Measurements from ENCODE around the gene SAT1. TPM values are rescaled to one million over a fixed set of nuclear protein-coding genes. Genes with fewer than 3 reads are reported as not detected.

The SAT1 gene
- 136 and 192 TPM in 2 replicates for total RNA-seq

DNA sequence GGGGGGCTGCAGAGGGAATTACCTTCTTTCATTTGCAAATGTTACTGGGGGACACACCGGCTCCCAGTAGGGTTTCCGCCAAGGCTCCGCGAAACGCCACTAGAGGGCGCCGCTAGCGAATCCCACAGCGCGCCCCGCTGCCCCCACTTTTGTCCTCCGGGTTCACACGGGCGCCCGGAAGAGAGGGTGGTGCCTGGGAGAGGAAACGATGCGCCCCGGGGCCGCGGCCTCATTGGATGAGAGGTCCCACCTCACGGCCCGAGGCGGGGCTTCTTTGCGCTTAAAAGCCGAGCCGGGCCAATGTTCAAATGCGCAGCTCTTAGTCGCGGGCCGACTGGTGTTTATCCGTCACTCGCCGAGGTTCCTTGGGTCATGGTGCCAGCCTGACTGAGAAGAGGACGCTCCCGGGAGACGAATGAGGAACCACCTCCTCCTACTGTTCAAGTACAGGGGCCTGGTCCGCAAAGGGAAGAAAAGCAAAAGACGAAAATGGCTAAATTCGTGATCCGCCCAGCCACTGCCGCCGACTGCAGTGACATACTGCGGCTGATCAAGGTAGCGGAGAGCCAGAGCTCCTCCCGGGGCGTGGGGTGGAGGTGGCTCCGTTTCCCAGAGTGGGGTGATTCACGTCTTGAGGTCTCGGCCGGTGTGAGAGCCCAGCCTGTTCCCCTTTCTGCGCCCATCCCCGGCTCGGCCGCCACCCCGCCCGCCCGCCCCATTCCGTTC, at the start of gene SAT1:
SAT1 (plus strand) TSS at position 311 of the 726 bp plus-strand sequence; CDS start at position 490, 179 bp downstream.

DNA sequence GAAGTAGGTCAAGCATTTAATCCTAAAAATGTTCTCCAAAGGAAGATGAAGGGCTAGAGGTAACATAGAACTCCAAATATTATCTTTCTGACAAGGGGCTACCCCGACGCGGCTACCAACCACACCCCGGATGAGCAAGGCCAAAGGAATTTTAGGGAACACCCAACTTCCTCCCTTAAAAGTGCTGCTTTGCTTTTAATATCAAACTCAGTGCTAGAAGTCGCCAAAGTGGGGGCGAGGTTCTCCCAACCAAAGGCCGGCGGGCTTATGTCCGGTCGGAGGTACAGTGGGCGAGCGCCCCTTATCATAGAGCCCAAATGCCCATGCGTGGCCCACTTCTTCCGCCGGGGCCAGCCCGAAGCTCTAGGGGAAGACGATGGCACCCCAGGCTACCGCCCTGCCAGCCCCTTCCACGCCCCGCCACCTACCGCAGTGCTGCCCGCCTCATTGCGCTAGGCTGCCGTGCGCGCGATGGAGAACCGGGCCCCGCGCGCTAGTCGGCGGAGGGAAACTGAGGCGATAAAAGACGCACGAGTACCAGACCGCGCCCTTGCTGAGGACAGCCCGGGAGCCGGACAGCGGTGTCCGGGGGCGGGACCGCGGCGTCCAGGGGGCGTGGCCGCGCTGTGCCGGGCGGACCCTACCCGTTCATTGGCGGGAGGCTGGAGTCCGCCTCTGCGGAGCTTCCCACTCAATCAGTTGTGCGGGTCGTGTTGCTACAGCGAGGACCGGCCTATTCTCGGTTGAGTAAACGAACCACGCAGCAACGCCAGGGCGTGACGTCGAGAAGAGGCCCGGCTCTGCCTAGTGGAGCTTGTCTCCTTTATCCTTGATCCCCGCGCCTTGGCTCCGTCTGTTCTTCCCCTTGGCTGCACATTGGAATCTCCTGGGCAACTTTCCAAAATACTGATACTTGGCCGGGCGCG, 40.0 kb upstream of the SAT1 start, which contains the start of gene ACOT9:
ACOT9 (minus strand) TSS at position 580 of the 926 bp plus-strand sequence; CDS start at position 448, 132 bp downstream.

Other genes with a start within 250 kb of the SAT1 start
- gene PRDX4, start 115.7 kb upstream of the SAT1 start, total RNA-seq = 202 and 328 TPM in 2 replicates
- 30.6 and 37.3 TPM in 2 replicates for gene ACOT9, start 39.9 kb upstream of the SAT1 start, total RNA-seq
- gene APOO, start 124.8 kb downstream of the SAT1 start, total RNA-seq = 5.6 and 11.5 TPM in 2 replicates
- gene CXorf58, start 124.8 kb downstream of the SAT1 start, total RNA-seq = not detected in 2 replicates
- gene KLHL15, start 244.0 kb downstream of the SAT1 start, total RNA-seq = 5.4 and 7.4 TPM in 2 replicates

Measured in pericardium fibroblast (primary cell).